ENCODE results near the gene CUL1. TPM values are rescaled to one million over a fixed set of nuclear protein-coding genes. Genes with fewer than 3 reads are reported as not detected.

The CUL1 gene
- total RNA-seq, 1 experiment from 2014 or later = 88.2 TPM

- DNase-seq (ENCODE audit: low read depth) = no peak
These were observed 151.9 kb downstream of the CUL1 start for GRCh38 chr7:148850564-148850963.

Other genes with a start within 250 kb of the CUL1 start
- not detected in 2 replicates for gene C7orf33, start 108.1 kb upstream of the CUL1 start, total RNA-seq (2014; rRNA removed)
- 44.9 and 52.9 TPM in 2 replicates for gene EZH2, start 185.4 kb downstream of the CUL1 start, total RNA-seq (2014; rRNA removed)

All from LHCN-M2 (cell line).